Activated B cell treated with CpG ODN at 0.5 μM for 24 hours (primary cell): ENCODE results near the gene PARVB. TPM values are rescaled to one million over a fixed set of nuclear protein-coding genes. Genes with fewer than 3 reads are reported as not detected.

ENCODE experiments used
- ATAC-seq: fragments of 200-7000 bp; cut with Tn5 transposase; one replicate; pipeline ENCODE4 v1.10.0; 2021; ENCODE audit warnings: low read depth, mild to moderate bottlenecking, moderate library complexity
- CTCF ChIA-PET: fragments of 350-600 bp; sonication (Branson Sonifier 250); formaldehyde crosslinking; loops from one replicate; lab custom pipeline; 2021; ENCODE audit warnings: antibody characterized with exemption; lab: Charles Lee
- POLR2A ChIA-PET: fragments of 350-600 bp; sonication (Branson Sonifier 250); formaldehyde crosslinking; loops from one replicate; lab custom pipeline; 2021; ENCODE audit warnings: antibody characterized with exemption; lab: Charles Lee
- DNase-seq: peaks from one replicate; pipeline ENCODE4 v3.0.0; 2022
- H3K27ac Mint-ChIP-seq: one replicate; pipeline ENCODE4 v1.8.0; 2020; ENCODE audit warnings: mixed read lengths
- H3K27me3 Mint-ChIP-seq: one replicate; pipeline ENCODE4 v1.8.0; 2021; ENCODE audit warnings: mixed read lengths
- H3K36me3 Mint-ChIP-seq: one replicate; pipeline ENCODE4 v1.8.0; 2021; ENCODE audit warnings: low read depth, mixed read lengths
- H3K4me1 Mint-ChIP-seq: one replicate; pipeline ENCODE4 v1.8.0; 2021; ENCODE audit warnings: mixed read lengths
- H3K4me3 Mint-ChIP-seq: one replicate; pipeline ENCODE4 v1.8.0; 2020; ENCODE audit warnings: mild to moderate bottlenecking, mixed read lengths
- H3K9me3 Mint-ChIP-seq: one replicate; pipeline ENCODE4 v1.8.0; 2020; ENCODE audit warnings: mixed read lengths
- intact Hi-C: fragments of 100-400 bp; cut with micrococcal nuclease; formaldehyde crosslinking; loops from one replicate; pipeline ENCODE4 v1.15.1; 2024
- total RNA-seq: library from RNA; stranded (reverse); gene quantifications from 2 replicates; pipeline ENCODE4 v1.2.3, GENCODE V29; 2022
- TF ChIP-seq, protein P1 (sequence below): fragments of 200-600 bp; IDR thresholded peaks from one replicate; pipeline ENCODE4 v1.8.0; 2022; ENCODE audit warnings: antibody characterized with exemption, mild to moderate bottlenecking

Gene PARVB
- total RNA-seq, 1 donor from 2014 or later = 53.5 TPM

DNA sequence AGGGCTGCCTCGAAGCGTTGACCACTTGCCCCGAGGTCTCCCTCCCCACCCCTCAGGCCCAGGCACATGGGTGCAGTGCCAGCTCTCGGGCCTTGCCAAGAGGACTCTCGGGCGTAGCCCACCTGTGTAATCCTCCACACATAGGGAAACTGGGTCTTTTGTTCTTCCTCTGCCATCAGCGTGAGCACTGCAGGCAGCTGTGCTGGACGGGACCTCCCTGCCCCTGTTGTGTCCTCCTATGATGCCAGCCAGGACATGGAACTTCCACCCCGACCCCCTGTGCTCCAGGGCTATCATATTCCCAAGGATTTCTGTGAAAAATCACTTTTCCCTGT is 66.4 kb downstream of the PARVB start:
- no peaks in the 10 kb centered on the region for H3K27me3 Mint-ChIP-seq
- H3K9me3 Mint-ChIP-seq = no peaks in the 10 kb centered on the region
- ChIA-PET POLR2A (no interaction called here), CTCF (no interaction called here)
- peaks cover 4% of the 10 kb centered on the region for H3K4me1 Mint-ChIP-seq
- H3K27ac Mint-ChIP-seq = no peak overlapping the region
- intact Hi-C loops = no loop called here
- no peak overlapping the region for H3K4me3 Mint-ChIP-seq
- ATAC-seq (no peak), DNase-seq (no peak)
- peaks cover 37% of the 10 kb centered on the region for H3K36me3 Mint-ChIP-seq
- TF ChIP-seq, protein P1, sequence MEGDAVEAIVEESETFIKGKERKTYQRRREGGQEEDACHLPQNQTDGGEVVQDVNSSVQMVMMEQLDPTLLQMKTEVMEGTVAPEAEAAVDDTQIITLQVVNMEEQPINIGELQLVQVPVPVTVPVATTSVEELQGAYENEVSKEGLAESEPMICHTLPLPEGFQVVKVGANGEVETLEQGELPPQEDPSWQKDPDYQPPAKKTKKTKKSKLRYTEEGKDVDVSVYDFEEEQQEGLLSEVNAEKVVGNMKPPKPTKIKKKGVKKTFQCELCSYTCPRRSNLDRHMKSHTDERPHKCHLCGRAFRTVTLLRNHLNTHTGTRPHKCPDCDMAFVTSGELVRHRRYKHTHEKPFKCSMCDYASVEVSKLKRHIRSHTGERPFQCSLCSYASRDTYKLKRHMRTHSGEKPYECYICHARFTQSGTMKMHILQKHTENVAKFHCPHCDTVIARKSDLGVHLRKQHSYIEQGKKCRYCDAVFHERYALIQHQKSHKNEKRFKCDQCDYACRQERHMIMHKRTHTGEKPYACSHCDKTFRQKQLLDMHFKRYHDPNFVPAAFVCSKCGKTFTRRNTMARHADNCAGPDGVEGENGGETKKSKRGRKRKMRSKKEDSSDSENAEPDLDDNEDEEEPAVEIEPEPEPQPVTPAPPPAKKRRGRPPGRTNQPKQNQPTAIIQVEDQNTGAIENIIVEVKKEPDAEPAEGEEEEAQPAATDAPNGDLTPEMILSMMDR = no peak

DNA sequence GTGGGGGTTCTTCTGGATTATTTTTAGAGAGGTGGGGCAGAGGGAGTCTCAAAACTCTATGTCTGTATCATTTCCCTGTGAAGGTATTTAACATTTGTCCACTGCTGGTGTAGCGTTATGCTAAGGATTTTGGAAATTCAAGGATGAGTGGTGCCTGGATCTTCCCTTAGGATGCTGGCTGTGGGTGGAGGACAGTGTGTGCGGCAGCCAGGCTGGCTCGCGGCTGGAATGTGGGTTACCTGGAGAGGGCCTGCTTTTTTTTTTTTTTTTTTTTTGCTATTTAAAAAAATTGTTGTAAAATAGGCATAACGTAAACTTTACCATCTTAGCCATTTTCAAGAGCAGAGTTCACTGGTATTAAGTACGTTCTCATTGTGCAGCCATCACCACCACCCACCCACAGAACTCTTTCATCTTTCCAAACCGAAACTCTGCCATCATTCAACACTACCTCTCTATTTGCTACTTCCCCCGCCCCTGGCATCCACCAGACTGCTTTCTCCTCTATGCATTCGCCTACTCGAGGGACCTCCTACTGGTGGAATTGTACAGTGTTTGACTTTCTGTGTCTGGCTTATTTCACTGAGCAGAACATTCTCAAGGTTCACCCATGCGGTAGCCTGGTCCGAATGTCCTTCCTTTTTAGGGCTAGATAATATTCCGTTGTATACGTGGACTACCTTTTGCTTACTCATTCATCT is 67.1 kb downstream of the PARVB start:
- Mint-ChIP-seq H3K27ac (no peak overlapping the region), H3K9me3 (no peaks in the 10 kb centered on the region), H3K27me3 (no peaks in the 10 kb centered on the region), H3K4me3 (no peak overlapping the region), H3K4me1 (no peaks in the 10 kb centered on the region), H3K36me3 (peaks cover 39% of the 10 kb centered on the region)
- ChIA-PET POLR2A (no interaction called here), CTCF (no interaction called here)
- no peak for ATAC-seq
- TF ChIP-seq, protein P1 = no peak
- no peak for DNase-seq
- intact Hi-C loops = no loop called here

DNA sequence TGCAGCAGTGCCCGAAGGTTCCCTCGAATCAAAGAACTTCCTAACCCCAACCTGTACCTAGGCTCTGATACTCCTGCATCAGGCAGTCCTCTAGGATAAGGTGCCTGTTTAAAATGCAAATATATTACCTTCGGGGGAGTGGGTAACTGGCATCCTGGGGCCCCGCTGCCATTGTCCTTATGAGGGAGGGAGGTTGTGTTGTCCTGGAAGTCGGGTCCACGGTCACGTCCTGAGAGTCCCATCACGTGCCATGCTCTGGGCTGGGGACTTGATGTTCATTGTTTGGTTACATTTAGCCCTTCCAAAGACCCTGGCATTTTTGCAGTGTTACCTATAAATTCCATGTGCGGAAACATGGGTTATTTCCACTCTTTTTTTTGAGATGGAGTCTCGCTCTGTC is 67.6 kb downstream of the PARVB start:
- POLR2A ChIA-PET = no interaction called here
- CTCF ChIA-PET = interaction anchor here (1.0 kb wide), 1 partner anchor 98 kb away, joined by 5 read pairs; no protein-coding TSS in a partner anchor
- H3K36me3 Mint-ChIP-seq = peaks cover 42% of the 10 kb centered on the region
- intact Hi-C loops = no loop called here
- no peaks in the 10 kb centered on the region for H3K4me1 Mint-ChIP-seq
- ATAC-seq = no peak
- DNase-seq = no peak
- no peak overlapping the region for H3K27ac Mint-ChIP-seq
- no peak overlapping the region for H3K4me3 Mint-ChIP-seq
- TF ChIP-seq, protein P1 = no peak
- H3K27me3 Mint-ChIP-seq = no peaks in the 10 kb centered on the region
- H3K9me3 Mint-ChIP-seq = no peaks in the 10 kb centered on the region

DNA sequence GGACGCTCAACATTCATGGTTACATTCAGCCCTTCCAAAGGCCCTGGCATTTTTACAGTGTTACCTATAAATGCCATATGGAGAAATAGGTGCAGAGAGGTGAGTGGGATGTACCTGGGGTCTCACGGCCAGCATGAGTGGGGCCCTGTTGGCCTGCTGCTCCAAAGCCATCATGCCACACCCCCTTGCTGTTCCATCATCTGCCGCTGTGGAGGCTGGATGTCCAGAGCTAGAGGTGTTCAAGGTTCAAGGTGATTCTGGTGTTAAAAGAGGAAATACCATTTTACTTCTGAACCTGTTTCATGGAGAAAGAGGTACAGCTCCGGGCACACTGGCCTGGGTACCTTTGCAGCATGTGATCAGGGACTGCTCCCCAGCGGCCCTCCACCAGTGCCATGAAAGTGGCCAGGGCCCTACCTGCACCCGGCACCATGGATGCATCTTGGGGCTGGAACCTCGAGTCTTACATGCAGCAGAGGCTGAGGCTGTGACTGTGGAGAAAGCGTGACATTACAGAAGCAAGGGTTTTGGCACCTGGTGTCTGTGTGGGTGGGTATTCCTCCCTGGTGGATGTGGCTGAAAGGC is 68.6 kb downstream of the PARVB start:
- ChIA-PET CTCF (interaction anchor here (1.0 kb wide), 1 partner anchor 99 kb away, joined by 5 read pairs; no protein-coding TSS in a partner anchor), POLR2A (no interaction called here)
- Mint-ChIP-seq H3K9me3 (no peaks in the 10 kb centered on the region), H3K27me3 (no peaks in the 10 kb centered on the region), H3K36me3 (peaks cover 44% of the 10 kb centered on the region), H3K4me1 (no peaks in the 10 kb centered on the region), H3K27ac (no peak overlapping the region), H3K4me3 (no peak overlapping the region)
- ATAC-seq = no peak
- DNase-seq = no peak
- intact Hi-C loops = no loop called here
- TF ChIP-seq, protein P1 = no peak

DNA sequence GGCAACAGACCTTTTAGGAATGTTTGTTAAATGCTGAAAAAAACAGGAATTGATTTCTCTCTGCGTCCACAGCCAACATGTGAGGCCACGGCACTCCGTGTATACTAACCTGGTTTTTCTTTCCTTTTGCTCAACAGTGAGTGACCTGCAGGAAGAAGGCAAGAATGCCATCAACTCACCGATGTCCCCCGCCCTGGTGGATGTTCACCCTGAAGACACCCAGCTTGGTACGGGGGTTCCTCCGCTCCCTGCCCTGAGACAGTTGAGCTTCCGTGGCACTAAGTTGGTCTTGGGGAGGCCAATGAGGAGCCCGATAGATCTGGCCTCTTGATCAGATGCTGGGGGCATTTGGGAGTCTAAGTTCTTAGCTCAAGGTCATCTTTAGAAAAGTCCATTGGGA is 69.7 kb downstream of the PARVB start:
- ATAC-seq (no peak), DNase-seq (no peak)
- Mint-ChIP-seq H3K36me3 (peaks cover 45% of the 10 kb centered on the region), H3K4me1 (no peaks in the 10 kb centered on the region), H3K27ac (no peak overlapping the region), H3K27me3 (no peaks in the 10 kb centered on the region), H3K9me3 (no peaks in the 10 kb centered on the region), H3K4me3 (no peak overlapping the region)
- TF ChIP-seq, protein P1 = no peak
- POLR2A ChIA-PET = no interaction called here
- intact Hi-C loops = no loop called here
- CTCF ChIA-PET = interaction anchor here (1.0 kb wide), 1 partner anchor 15 kb away, joined by 3 read pairs; no protein-coding TSS in a partner anchor
